ENCODE measurements around the gene EPS15.
A peak's percentile ranks its signal among the peaks of the same experiment; 100 is the strongest.
"Not testable (repeated sequence)": the region's sequence is repeated elsewhere in the genome, so short reads cannot be mapped to it uniquely, and the experiment has no call there.

Gene EPS15

GRCh38 chr1:51519048-51519864 is at the start of gene EPS15:
EPS15 (minus strand) TSS chr1:51519266; CDS start chr1:51519231, 35 bp downstream.
- DNase-seq (ENCODE audit: low read depth): peak; percentile 55

- no peak for DNase-seq (ENCODE audit: low read depth)
Observed at GRCh38 chr1:51568231-51568935, 49.3 kb upstream of the EPS15 start.

GRCh38 chr1:51567653-51568052 is 48.6 kb upstream of the EPS15 start:
- DNase-seq (ENCODE audit: low read depth): peak; percentile 94

- no peak for DNase-seq (ENCODE audit: low read depth)
Observed at GRCh38 chr1:51566260-51566659, 47.2 kb upstream of the EPS15 start.

GRCh38 chr1:51565009-51565408 is 45.9 kb upstream of the EPS15 start:
- DNase-seq (ENCODE audit: low read depth): no peak

- no peak for DNase-seq (ENCODE audit: low read depth)
Observed at GRCh38 chr1:51564124-51564523, 45.1 kb upstream of the EPS15 start.

GRCh38 chr1:51561702-51562101 is 42.6 kb upstream of the EPS15 start:
- no peak for DNase-seq (ENCODE audit: low read depth)

GRCh38 chr1:51560895-51561294 is 41.8 kb upstream of the EPS15 start:
- not testable (repeated sequence) for DNase-seq (ENCODE audit: low read depth)

- DNase-seq (ENCODE audit: low read depth): no peak
Observed at GRCh38 chr1:51560034-51560433, 41.0 kb upstream of the EPS15 start.

- DNase-seq (ENCODE audit: low read depth): no peak
Observed at GRCh38 chr1:51559501-51559900, 40.4 kb upstream of the EPS15 start.

GRCh38 chr1:51559064-51559500 is 40.0 kb upstream of the EPS15 start:
- DNase-seq (ENCODE audit: low read depth): no peak

GRCh38 chr1:51558375-51558924 is 39.4 kb upstream of the EPS15 start:
- DNase-seq (ENCODE audit: low read depth): peak; percentile 71

GRCh38 chr1:51557168-51557567 is 38.1 kb upstream of the EPS15 start:
- DNase-seq (ENCODE audit: low read depth): no peak

- no peak for DNase-seq (ENCODE audit: low read depth)
Observed at GRCh38 chr1:51555866-51556619, 37.0 kb upstream of the EPS15 start.

- no peak for DNase-seq (ENCODE audit: low read depth)
Observed at GRCh38 chr1:51553911-51554310, 34.8 kb upstream of the EPS15 start.

GRCh38 chr1:51552929-51553807 is 34.1 kb upstream of the EPS15 start:
- DNase-seq (ENCODE audit: low read depth): no peak

- no peak for DNase-seq (ENCODE audit: low read depth)
Observed at GRCh38 chr1:51551848-51552296, 32.8 kb upstream of the EPS15 start.

GRCh38 chr1:51551081-51551480 is 32.0 kb upstream of the EPS15 start:
- no peak for DNase-seq (ENCODE audit: low read depth)

GRCh38 chr1:51549901-51550300 is 30.8 kb upstream of the EPS15 start:
- DNase-seq (ENCODE audit: low read depth): no peak

- DNase-seq (ENCODE audit: low read depth): no peak
Observed at GRCh38 chr1:51549016-51549619, 30.1 kb upstream of the EPS15 start.

GRCh38 chr1:51543858-51544257 is 24.8 kb upstream of the EPS15 start:
- DNase-seq (ENCODE audit: low read depth): no peak
